GM12878 (cell line): Measurements from ENCODE around the gene NFAM1. TPM values are rescaled to one million over a fixed set of nuclear protein-coding genes. Genes with fewer than 3 reads are reported as not detected.

ENCODE experiments used
- BACH1 ChIP-seq: fragments of 450-650 bp; IDR thresholded peaks from 2 replicates; pipeline ENCODE4 v1.6.1; 2017; ENCODE audit warnings: mild to moderate bottlenecking, borderline replicate concordance
- CBX3 ChIP-seq: fragments of 200-600 bp; sonication (generic); IDR thresholded peaks from 2 replicates; pipeline ENCODE4 v1.6.1; 2016; ENCODE audit warnings: low read depth, borderline replicate concordance
- CEBPB ChIP-seq, 2 experiments: fragments of 150-350 bp in 1 of 2; IDR thresholded peaks; 2 replicates each; pipeline ENCODE4 v1.6.1; 2012 to 2014; ENCODE audit warnings: low read depth in 2 of 2, low read length in 2 of 2, borderline replicate concordance in 1 of 2, inconsistent platforms in 1 of 2
- EED ChIP-seq: sonication (generic); IDR thresholded peaks from 2 replicates; pipeline ENCODE4 v1.6.1; 2016; ENCODE audit warnings: antibody characterized with exemption, low read depth
- EGR1 ChIP-seq, 2 experiments: IDR thresholded peaks; 1 replicate in 1 of 2; 2 replicates in 1 of 2; pipeline ENCODE4 v1.6.1; 2011 to 2012; ENCODE audit warnings: low read depth in 2 of 2, low read length in 2 of 2, borderline replicate concordance in 1 of 2, mild to moderate bottlenecking in 1 of 2, moderate library complexity in 1 of 2
- GATAD2B ChIP-seq: fragments of 450-650 bp; conservative IDR thresholded peaks from 2 replicates; pipeline ENCODE4 v1.6.1; 2017; ENCODE audit warnings: low read depth, mild to moderate bottlenecking, moderate library complexity
- HDAC2 ChIP-seq: fragments of 200-600 bp; sonication (generic); IDR thresholded peaks from 2 replicates; pipeline ENCODE4 v1.6.1; 2017
- IKZF1 ChIP-seq: fragments of 450-650 bp; conservative IDR thresholded peaks from 2 replicates; pipeline ENCODE4 v1.6.1; 2017; ENCODE audit warnings: antibody characterized with exemption, mild to moderate bottlenecking
- JUNB ChIP-seq: IDR thresholded peaks from 2 replicates; pipeline ENCODE4 v1.6.1; 2016; ENCODE audit warnings: antibody characterized with exemption, mild to moderate bottlenecking
- LARP7 ChIP-seq: fragments of 450-650 bp; IDR thresholded peaks from 2 replicates; pipeline ENCODE4 v1.6.1; 2017; ENCODE audit warnings: mild to moderate bottlenecking
- MTA3 ChIP-seq: IDR thresholded peaks from 2 replicates; pipeline ENCODE4 v1.6.1; 2012; ENCODE audit warnings: low read length, inconsistent platforms, borderline replicate concordance
- NBN ChIP-seq: fragments of 450-650 bp; IDR thresholded peaks from 2 replicates; pipeline ENCODE4 v1.6.1; 2016
- NFYB ChIP-seq: IDR thresholded peaks from 2 replicates; pipeline ENCODE4 v1.6.1; 2011; ENCODE audit warnings: low read depth, mild to moderate bottlenecking, low read length, improper control_type of control experiment, moderate library complexity; ENCODE audit not compliant: insufficient read depth
- RCOR1 ChIP-seq: conservative IDR thresholded peaks from 2 replicates; pipeline ENCODE4 v1.6.1; 2012; ENCODE audit warnings: low read depth, low read length, improper control_type of control experiment
- SMARCA5 ChIP-seq: fragments of 450-650 bp; IDR thresholded peaks from 2 replicates; pipeline ENCODE4 v1.6.1; 2017; ENCODE audit warnings: mild to moderate bottlenecking
- SRF ChIP-seq, 2 experiments: IDR thresholded peaks; 2 replicates each; pipeline ENCODE4 v1.6.1; 2011; ENCODE audit warnings: low read depth in 2 of 2, low read length in 2 of 2, mild to moderate bottlenecking in 1 of 2, moderate library complexity in 1 of 2
- STAT3 ChIP-seq: IDR thresholded peaks from 2 replicates; pipeline ENCODE4 v1.6.1; 2011; ENCODE audit warnings: low read depth, low read length, improper control_type of control experiment
- ZNF207 ChIP-seq: fragments of 450-650 bp; IDR thresholded peaks from 2 replicates; pipeline ENCODE4 v1.6.1; 2014; ENCODE audit warnings: antibody characterized with exemption, mild to moderate bottlenecking, borderline replicate concordance
- ZNF24 ChIP-seq: fragments of 450-650 bp; IDR thresholded peaks from 2 replicates; pipeline ENCODE4 v1.6.1; 2017; ENCODE audit warnings: antibody characterized with exemption, mild to moderate bottlenecking
- polyA plus RNA-seq, 11 experiments: library from polyadenylated mRNA; depleted of rRNA in 4 of 11; unstranded in 6 of 11; stranded (reverse) in 5 of 11; fragments of >200 nt; fragmentation: Nextera tagmentation in 4 of 11; fragmentation: Illumina TruSeq in 1 of 11; extraction: Ambion mirVana in 4 of 11; extraction: Trizol in 1 of 11; gene quantifications; 1 replicate in 1 of 11; 2 replicates in 10 of 11; pipeline versions ENCODE4 v1.2.1 to v1.2.3, GENCODE V29; 2011 to 2016; ENCODE audit warnings: inconsistent platforms in 2 of 11, missing spikeins in 2 of 11, low read depth in 1 of 11
- total RNA-seq, 4 experiments: library from RNA; depleted of rRNA in 3 of 4; stranded (reverse); fragments of >200 nt in 3 of 4; fragmentation: Illumina TruSeq in 1 of 4; extraction: Trizol in 1 of 4; gene quantifications; 2 replicates each; pipeline versions ENCODE4 v1.2.1 to v1.2.3, GENCODE V29; 2013 to 2021
- TF ChIP-seq, protein P1 (sequence below): IDR thresholded peaks from 2 replicates; pipeline ENCODE4 v1.6.1; 2011; ENCODE audit warnings: mild to moderate bottlenecking, low read depth, low read length, moderate library complexity; ENCODE audit not compliant: insufficient replicate concordance

Gene NFAM1
- total and polyA plus RNA-seq, 10 of the 15 experiments (the other 5 are each of a cell fraction or from before 2014, with no cell fraction given): 0.13 to 1.3 (median 0.24) TPM; not detected in 3

DNA sequence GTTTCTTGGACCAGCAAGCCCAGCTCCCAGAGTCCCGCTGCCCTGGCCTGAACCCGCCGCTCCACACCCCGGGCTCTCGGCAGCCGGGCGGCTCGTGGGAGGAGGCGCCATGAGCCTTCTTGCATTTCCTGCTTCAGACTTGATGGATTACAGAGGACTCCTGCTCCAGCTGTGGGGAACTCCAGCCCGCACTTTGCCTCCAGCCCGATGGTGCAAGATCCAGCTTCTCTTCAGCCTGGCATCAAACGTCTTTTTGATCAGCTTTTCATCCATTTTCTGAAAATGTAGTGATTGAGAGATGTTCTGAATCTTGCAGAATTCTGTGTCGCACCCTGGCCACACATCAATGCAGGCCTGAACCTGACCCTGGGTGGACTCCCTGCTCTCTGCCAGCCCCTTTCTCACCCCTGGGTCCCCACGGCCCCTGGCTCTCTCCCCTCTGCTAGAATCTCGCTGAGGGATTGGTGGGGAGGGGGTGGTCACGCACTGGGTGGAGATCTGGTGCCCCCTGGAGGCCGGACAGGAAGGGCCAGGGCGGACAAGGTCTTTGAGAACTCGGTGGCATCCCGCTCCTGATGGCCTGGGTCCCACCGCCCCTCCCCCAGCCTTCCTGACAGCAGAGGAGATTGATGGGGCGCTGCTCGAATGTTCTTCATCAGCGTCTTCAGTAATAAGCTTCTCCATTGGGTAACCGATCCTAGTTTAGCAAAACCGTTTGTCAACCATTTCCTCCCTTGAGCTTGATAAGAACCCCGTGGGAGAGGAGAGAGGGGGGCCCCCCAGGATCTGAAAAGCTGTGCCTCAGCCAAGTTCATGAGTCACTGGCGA lies 12.1 kb upstream of the NFAM1 start (continued):
- TF ChIP-seq, protein P1, sequence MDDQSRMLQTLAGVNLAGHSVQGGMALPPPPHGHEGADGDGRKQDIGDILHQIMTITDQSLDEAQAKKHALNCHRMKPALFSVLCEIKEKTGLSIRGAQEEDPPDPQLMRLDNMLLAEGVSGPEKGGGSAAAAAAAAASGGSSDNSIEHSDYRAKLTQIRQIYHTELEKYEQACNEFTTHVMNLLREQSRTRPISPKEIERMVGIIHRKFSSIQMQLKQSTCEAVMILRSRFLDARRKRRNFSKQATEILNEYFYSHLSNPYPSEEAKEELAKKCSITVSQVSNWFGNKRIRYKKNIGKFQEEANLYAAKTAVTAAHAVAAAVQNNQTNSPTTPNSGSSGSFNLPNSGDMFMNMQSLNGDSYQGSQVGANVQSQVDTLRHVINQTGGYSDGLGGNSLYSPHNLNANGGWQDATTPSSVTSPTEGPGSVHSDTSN: peak; percentile 88
- TF ChIP-seq CEBPB (IDR thresholded peaks at IDR 0.05; ENCODE audit: borderline replicate concordance in 1 of 2, low read depth in 2 of 2, low read length in 2 of 2) (no peak), ZNF207 (no peak), BACH1 (no peak; the same call in 1 of the 2 replicates), ZNF24 (no peak), SMARCA5 (peak; percentile 80; the same call in 1 of the 2 replicates), IKZF1 (peak; percentile 72), STAT3 (no peak), SRF (IDR thresholded peaks at IDR 0.05; ENCODE audit: low read depth in 2 of 2, low read length in 2 of 2) (no peak), CBX3 (no peak), NFYB (peak; percentile 61; the same call in 1 of the 2 replicates), JUNB (no peak), HDAC2 (0 out of 2 replicates have a peak, but pooled peaks have one; percentile 20), MTA3 (0 out of 2 replicates have a peak, but pooled peaks have one; percentile 57), NBN (0 out of 2 replicates have a peak, but pooled peaks have one; percentile 57), EGR1 (IDR thresholded peaks at IDR 0.05; ENCODE audit: borderline replicate concordance in 1 of 2, low read depth in 2 of 2, low read length in 2 of 2) (peak in 1 of 2 experiments; percentile 30; a peak in 2 of 3 replicates), LARP7 (peak; percentile 32; the same call in 1 of the 2 replicates), EED (no peak), RCOR1 (no peak), GATAD2B (peak; percentile 46; the same call in 1 of the 2 replicates)
